ENCODE measurements around the gene CCDC88A. TPM values are rescaled to one million over a fixed set of nuclear protein-coding genes. Genes with fewer than 3 reads are reported as not detected.
"Not testable (repeated sequence)": the region's sequence is repeated elsewhere in the genome, so short reads cannot be mapped to it uniquely, and the experiment has no call there.

Gene CCDC88A
- total RNA-seq, 6 experiments from 2014 or later, result 39.7 to 62.5 (median 45.7) TPM

- Mint-ChIP-seq H3K27ac (no peak overlapping the region), H3K27me3 (ENCODE audit: insufficient read depth) (no peaks in the 10 kb centered on the region), H3K4me1 (ENCODE audit: low read depth) (peaks cover 18% of the 10 kb centered on the region), H3K4me3 (no peak overlapping the region), H3K36me3 (ENCODE audit: low read depth) (peaks cover 10% of the 10 kb centered on the region; the same call in 1 of the 2 replicates), H3K9me3 (no peaks in the 10 kb centered on the region)
- TF ChIP-seq, protein P1, sequence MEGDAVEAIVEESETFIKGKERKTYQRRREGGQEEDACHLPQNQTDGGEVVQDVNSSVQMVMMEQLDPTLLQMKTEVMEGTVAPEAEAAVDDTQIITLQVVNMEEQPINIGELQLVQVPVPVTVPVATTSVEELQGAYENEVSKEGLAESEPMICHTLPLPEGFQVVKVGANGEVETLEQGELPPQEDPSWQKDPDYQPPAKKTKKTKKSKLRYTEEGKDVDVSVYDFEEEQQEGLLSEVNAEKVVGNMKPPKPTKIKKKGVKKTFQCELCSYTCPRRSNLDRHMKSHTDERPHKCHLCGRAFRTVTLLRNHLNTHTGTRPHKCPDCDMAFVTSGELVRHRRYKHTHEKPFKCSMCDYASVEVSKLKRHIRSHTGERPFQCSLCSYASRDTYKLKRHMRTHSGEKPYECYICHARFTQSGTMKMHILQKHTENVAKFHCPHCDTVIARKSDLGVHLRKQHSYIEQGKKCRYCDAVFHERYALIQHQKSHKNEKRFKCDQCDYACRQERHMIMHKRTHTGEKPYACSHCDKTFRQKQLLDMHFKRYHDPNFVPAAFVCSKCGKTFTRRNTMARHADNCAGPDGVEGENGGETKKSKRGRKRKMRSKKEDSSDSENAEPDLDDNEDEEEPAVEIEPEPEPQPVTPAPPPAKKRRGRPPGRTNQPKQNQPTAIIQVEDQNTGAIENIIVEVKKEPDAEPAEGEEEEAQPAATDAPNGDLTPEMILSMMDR (IDR thresholded peaks at IDR 0.05), result no peak
- DNase-seq, result no peak
Observed at GRCh38 chr2:55357164-55357563, 62.5 kb downstream of the CCDC88A start.

DNA sequence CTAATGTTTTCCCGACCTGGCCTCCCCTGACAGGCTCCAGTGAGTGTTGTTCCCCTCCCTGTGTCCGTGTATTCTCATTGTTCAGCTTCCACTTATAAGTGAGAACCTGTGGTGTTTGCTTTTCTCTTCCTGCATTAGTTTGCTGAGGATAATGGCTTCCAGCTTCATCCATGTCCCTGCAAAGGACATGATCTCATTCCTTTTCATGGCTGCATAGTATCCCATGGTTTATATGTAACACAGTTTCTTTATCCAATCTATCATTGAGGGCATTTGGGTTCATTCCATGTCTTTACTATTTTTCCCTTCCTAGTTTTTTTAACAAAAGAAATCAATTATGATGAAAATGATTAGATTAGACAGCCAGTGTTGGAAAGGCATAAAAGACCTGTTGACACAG lies 63.5 kb downstream of the CCDC88A start:
- H3K27ac Mint-ChIP-seq; H3K27me3 Mint-ChIP-seq (ENCODE audit: insufficient read depth); DNase-seq; H3K9me3 Mint-ChIP-seq; H3K4me3 Mint-ChIP-seq: not testable (repeated sequence)
- Mint-ChIP-seq H3K36me3 (ENCODE audit: low read depth) (peaks cover 16% of the 10 kb centered on the region), H3K4me1 (ENCODE audit: low read depth) (peaks cover 18% of the 10 kb centered on the region)

DNA sequence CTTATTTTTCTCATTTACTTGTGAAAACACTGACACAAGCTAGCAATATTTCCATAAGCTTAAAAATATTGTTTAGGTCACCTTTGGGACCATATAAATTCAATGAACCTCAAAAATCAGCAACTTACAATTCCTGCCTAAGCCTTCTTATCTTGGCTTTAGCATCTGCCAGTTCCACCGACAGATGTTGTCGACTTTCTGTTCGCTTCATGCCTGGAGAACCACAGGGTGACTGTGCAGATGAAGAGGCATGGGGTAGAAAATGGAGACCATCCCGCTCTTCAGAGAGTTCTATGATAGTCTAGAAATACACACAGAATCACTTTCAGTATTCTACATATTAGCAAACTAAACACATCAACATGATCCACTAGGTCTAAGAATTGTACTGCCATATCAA lies 64.2 kb downstream of the CCDC88A start:
- Mint-ChIP-seq H3K9me3 (no peaks in the 10 kb centered on the region; the same call in 1 of the 2 replicates), H3K27me3 (ENCODE audit: insufficient read depth) (no peaks in the 10 kb centered on the region)
- TF ChIP-seq, protein P1 (IDR thresholded peaks at IDR 0.05), result no peak

GRCh38 chr2:55351672-55352071 lies 68.0 kb downstream of the CCDC88A start:
- DNase-seq, result no peak
- Mint-ChIP-seq H3K4me3 (no peak overlapping the region), H3K9me3 (no peaks in the 10 kb centered on the region; the same call in 1 of the 2 replicates), H3K4me1 (ENCODE audit: low read depth) (no peaks in the 10 kb centered on the region), H3K36me3 (ENCODE audit: low read depth) (peaks cover 11% of the 10 kb centered on the region), H3K27ac (no peak overlapping the region), H3K27me3 (ENCODE audit: insufficient read depth) (no peaks in the 10 kb centered on the region)
- TF ChIP-seq, protein P1 (IDR thresholded peaks at IDR 0.05), result no peak

More for the DNA sequence above, 64.2 kb downstream of the CCDC88A start:
- peaks cover 13% of the 10 kb centered on the region for H3K36me3 Mint-ChIP-seq (ENCODE audit: low read depth)
- H3K27ac Mint-ChIP-seq, result no peak overlapping the region
- DNase-seq, result no peak
- no peak overlapping the region for H3K4me3 Mint-ChIP-seq
- peaks cover 18% of the 10 kb centered on the region for H3K4me1 Mint-ChIP-seq (ENCODE audit: low read depth)

DNA sequence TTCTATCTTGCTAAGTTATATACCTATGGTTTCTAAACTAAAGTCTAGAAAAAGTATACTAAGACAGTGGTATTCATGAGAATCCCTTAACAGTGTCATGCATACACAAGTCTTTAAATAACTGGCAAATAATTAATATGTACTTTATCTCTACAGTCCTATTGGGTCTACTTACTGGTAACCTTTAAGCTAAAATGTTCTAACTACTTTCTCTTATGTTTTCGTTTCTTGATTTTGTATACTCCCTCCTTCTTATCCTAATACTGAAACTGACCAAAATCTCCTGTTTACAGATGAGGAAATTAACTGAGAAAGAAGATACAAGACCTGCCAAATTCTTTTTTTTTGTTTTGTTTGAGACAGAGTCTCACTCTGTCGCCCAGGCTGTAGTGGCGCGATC lies 74.6 kb downstream of the CCDC88A start:
- no peak overlapping the region for H3K4me3 Mint-ChIP-seq
- no peaks in the 10 kb centered on the region for H3K9me3 Mint-ChIP-seq
- H3K4me1 Mint-ChIP-seq (ENCODE audit: low read depth), result no peaks in the 10 kb centered on the region
- no peaks in the 10 kb centered on the region for H3K27me3 Mint-ChIP-seq (ENCODE audit: insufficient read depth)
- H3K36me3 Mint-ChIP-seq (ENCODE audit: low read depth), result no peaks in the 10 kb centered on the region
- no peak for DNase-seq
- no peak overlapping the region for H3K27ac Mint-ChIP-seq
- TF ChIP-seq, protein P1 (IDR thresholded peaks at IDR 0.05), result no peak

GRCh38 chr2:55338268-55338667 lies 81.4 kb downstream of the CCDC88A start:
- H3K9me3 Mint-ChIP-seq, result no peaks in the 10 kb centered on the region
- peaks cover 4% of the 10 kb centered on the region; the same call in 1 of the 2 replicates for H3K36me3 Mint-ChIP-seq (ENCODE audit: low read depth)
- no peaks in the 10 kb centered on the region for H3K27me3 Mint-ChIP-seq (ENCODE audit: insufficient read depth)
- TF ChIP-seq, protein P1 (IDR thresholded peaks at IDR 0.05), result no peak
- H3K4me1 Mint-ChIP-seq (ENCODE audit: low read depth), result no peaks in the 10 kb centered on the region
- H3K4me3 Mint-ChIP-seq, result no peak overlapping the region
- no peak overlapping the region for H3K27ac Mint-ChIP-seq
- no peak for DNase-seq

Data from HFFc6 (cell line).